Endometrial microvascular endothelial cells (primary cell): ENCODE results near the gene MAG. TPM values are rescaled to one million over a fixed set of nuclear protein-coding genes. Genes with fewer than 3 reads are reported as not detected.

Source experiments
- in situ Hi-C: cut with HindIII; loops from 2 replicates; pipeline ENCODE4 v1.10.0; 2017; ENCODE audit warnings: low sequenced_read_pairs, low pct_unique_long_range_greater_than_20kb; ENCODE audit errors: inconsistent ontology term
- total RNA-seq: library from RNA; depleted of rRNA; stranded (reverse); fragments of >200 nt; gene quantifications from one replicate; pipeline ENCODE4 v1.2.3, GENCODE V29; 2015; ENCODE audit errors: inconsistent ontology term

The MAG gene, protein sequence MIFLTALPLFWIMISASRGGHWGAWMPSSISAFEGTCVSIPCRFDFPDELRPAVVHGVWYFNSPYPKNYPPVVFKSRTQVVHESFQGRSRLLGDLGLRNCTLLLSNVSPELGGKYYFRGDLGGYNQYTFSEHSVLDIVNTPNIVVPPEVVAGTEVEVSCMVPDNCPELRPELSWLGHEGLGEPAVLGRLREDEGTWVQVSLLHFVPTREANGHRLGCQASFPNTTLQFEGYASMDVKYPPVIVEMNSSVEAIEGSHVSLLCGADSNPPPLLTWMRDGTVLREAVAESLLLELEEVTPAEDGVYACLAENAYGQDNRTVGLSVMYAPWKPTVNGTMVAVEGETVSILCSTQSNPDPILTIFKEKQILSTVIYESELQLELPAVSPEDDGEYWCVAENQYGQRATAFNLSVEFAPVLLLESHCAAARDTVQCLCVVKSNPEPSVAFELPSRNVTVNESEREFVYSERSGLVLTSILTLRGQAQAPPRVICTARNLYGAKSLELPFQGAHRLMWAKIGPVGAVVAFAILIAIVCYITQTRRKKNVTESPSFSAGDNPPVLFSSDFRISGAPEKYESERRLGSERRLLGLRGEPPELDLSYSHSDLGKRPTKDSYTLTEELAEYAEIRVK
- 16.0 TPM for total RNA-seq

DNA sequence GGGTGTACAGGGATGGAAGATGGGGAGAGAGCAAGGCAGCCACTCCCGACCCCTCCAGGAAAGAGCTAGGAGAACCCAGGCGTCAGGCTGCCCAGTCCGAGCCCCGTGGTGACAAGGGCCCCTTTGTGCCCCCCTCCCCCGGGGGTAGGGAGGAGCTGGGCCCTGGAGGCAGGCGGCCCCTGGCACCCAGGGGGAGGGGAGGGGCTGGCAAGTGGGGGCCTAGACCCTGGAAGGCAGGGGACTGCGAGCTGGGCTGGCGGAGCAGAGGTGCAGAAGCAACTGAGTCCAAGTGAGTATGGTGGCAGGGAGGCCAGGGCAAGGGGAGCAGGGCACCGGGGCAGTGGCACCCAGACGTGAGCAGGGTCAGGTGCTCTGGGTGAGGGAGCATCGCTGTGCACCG is at the start of gene MAG:
Gene MAG, plus strand, starts transcription at position 246 of the 400 bp plus-strand sequence. CDS start 3,248 bp downstream, outside the sequence.
- in situ Hi-C loops = no loop called here

DNA sequence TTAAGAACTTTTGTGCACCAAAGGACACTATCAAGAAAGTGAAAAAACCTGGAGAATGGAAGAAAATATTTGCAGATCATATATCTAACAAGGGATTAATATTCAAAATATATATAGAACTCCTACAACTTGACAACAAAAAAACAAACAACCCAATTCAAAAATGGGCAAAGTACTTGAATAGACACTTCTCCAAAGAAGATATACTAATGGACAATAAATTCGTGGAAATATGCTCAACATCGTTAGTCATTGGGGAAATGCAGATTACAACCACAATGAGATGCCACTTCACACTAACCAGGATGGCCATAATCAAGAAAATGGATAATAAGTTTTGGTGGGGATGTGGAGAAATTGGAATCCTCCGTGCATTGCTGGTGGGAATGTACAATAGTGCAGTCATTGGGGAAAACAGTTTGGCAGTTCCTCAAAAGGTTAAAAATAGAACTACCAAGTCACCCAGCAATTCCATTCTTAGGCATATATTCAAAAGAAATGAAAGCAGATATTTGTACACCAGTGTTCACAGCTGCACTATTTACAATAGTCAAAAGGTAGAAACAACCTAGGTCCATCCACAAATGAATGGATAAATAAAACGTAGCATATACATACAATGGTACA is 45.4 kb upstream of the MAG start:
- in situ Hi-C loops = no loop called here

- in situ Hi-C loops = no loop called here
Observed at GRCh38 chr19:35247526-35248309, 44.2 kb upstream of the MAG start.

- in situ Hi-C loops = no loop called here
Observed at GRCh38 chr19:35248310-35249145, 43.4 kb upstream of the MAG start, which contains the start of gene LSR. TSS of gene LSR (plus strand) at chr19:35249002. CDS start at chr19:35249023, 21 bp downstream.

DNA sequence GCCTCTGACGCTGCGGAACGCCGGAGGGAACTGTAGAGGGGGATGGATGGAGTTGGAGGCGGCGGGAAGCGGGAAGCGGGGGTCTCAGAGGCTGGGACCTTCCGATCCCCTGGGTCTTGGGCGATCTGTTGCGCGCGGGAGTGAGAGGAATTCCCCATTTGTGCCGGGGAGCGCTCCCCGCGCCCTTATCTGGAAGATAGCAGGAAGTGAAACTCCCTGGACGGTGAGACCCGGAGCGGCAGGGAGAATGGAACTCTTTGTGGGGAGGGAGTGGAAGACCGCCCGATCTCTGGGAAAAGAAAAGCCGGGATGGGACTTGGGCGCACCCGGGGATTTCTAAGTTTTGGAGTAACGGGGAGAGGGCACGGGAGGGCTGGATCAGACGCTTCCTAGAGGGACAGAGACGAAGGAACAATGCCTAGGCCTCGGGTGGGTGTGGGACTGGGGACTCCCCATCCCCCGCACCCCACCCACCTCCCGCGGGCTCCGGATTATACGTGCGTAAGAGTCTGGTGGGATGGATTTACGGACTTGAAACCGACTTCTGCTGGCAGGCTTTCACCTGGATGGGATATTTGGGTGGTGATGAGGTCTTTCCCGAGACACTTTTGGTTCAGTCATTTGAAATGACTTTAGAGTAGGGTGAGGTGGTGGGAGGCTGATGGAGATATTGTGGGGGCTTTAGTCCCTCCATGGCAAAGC is 42.7 kb upstream of the MAG start:
- in situ Hi-C loops = no loop called here

GRCh38 chr19:35249848-35250711 is 41.9 kb upstream of the MAG start:
- in situ Hi-C loops = no loop called here

GRCh38 chr19:35251456-35251855 is 40.5 kb upstream of the MAG start:
- in situ Hi-C loops = no loop called here

DNA sequence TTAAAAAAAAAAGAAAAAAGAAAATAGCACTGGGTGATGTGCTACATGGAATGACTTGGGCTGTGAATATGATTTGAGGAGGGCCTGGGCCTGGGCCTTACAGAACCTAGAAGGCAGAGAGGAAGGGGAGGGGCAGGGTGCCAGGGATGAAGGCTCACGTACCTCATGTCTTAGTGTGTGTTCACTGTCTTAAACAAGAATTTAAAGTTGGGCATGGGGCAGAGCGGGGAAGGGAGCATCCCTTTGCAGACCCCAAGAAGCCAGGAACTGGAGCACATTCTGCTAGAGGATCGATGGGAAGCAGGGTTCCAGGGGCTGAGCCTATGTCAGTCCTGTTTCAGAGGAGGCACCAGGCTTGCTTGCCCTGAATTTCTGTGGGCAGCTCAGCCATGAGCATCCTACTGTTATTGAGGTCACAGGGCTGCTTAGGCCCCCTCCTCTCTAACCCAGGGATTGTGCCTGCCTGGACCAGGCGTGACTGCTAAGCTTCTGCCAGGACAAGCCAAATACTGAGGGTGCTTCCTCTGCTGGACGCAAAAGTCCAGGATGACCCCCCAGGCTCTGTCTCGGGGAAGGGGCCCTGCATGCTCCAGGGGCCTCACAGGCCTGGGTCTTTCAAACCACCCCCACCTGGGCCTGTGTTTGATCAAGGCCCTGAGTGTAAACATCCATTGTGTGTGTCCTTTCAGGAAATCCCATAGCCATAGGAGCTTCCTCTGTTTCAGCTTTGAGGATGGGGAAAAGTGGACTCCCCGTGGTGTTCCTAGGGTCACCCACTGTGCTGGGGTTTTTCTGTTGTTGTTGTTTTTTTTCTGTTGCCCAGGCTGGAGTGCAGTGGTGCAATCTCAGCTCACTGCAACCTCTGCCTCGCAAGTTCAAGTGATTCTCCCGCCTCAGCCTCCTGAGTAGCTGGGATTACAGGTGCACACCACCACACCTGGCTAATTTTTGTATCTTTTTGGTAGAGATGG is 38.4 kb upstream of the MAG start:
- in situ Hi-C loops = no loop called here

- in situ Hi-C loops = no loop called here
Observed at GRCh38 chr19:35254341-35255297, 37.3 kb upstream of the MAG start.

- in situ Hi-C loops = no loop called here
Observed at GRCh38 chr19:35256566-35256965, 35.4 kb upstream of the MAG start.

DNA sequence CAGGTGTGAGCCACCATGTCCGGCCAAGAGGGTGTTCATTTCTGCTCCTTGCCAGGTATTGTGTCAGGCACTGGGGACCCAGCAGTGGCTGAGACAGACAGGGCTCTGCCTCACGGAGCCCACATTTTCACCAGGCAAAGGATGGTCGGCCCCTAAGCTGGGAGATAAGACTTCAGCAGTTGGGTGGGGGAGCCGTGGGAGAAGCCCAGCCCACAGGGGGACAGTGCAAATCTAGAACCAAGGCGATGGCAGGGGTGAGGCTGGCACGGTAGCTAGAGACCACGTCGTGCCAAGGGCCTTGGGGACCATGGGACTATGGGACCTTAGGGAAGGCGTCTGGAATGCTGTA is 34.9 kb upstream of the MAG start:
- in situ Hi-C loops = no loop called here

DNA sequence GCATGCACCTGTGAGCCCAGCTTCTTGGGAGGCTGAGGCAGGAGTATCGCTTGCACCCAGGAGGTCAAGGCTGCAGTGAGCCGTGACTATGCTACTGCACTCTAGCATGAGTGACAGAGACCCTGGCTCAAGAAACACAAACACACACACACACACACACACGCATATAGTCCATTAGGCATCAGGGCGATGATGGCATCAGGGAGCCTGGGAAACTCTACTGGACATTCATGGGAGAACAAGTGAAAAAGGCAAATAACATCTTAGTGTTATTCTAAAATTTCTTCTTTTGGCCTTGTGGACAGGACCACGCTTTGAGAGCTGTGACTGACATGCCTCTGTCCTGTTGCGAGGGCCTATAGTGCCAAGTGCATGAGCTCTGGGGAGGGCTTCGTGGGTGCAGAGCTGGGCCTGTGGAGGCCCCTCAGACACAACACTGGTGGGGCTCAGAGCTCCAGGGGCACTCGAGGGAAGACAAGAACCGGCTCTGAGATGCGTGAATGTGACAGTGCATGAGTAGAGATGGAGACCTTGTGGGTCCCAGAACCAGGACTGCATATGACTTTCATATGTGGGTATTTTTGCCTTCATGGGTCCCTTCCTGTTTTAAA is 31.2 kb upstream of the MAG start:
- in situ Hi-C loops = no loop called here

GRCh38 chr19:35261356-35262100 is 30.4 kb upstream of the MAG start:
- in situ Hi-C loops = no loop called here
